SJSA1 (cell line): ENCODE measurements around the gene THSD4. TPM values are rescaled to one million over a fixed set of nuclear protein-coding genes. Genes with fewer than 3 reads are reported as not detected.
"Not testable (repeated sequence)": the region's sequence is repeated elsewhere in the genome, so short reads cannot be mapped to it uniquely, and the experiment has no call there.

Experiments used
- DNase-seq, 2 experiments: peaks; one replicate each; pipeline ENCODE4 v3.0.0-alpha.2; 2015 to 2020; ENCODE audit warnings: low spot score in 2 of 2, low read depth in 1 of 2
- H3K27ac ChIP-seq: fragments of 250-450 bp; sonication (Bioruptor Pico); 2 replicates; pipeline ENCODE4 v1.5.1; 2020; ENCODE audit warnings: mild to moderate bottlenecking, moderate library complexity
- H3K27me3 ChIP-seq: fragments of 250-450 bp; sonication (Bioruptor Pico); replicated peaks from 2 replicates; pipeline ENCODE4 v1.5.1; 2020; ENCODE audit warnings: mild to moderate bottlenecking, moderate library complexity
- H3K36me3 ChIP-seq: fragments of 250-450 bp; sonication (Bioruptor Pico); 2 replicates; pipeline ENCODE4 v1.5.1; 2020; ENCODE audit warnings: mild to moderate bottlenecking
- H3K4me1 ChIP-seq: fragments of 250-450 bp; sonication (Bioruptor Pico); replicated peaks from 2 replicates; pipeline ENCODE4 v1.6.1; 2021; ENCODE audit warnings: mild to moderate bottlenecking
- H3K4me3 ChIP-seq: fragments of 250-450 bp; sonication (Bioruptor Pico); 2 replicates; pipeline ENCODE4 v1.5.1; 2020; ENCODE audit warnings: mild to moderate bottlenecking
- H3K9me3 ChIP-seq: fragments of 250-450 bp; sonication (Bioruptor Pico); replicated peaks from 2 replicates; pipeline ENCODE4 v1.5.1; 2020; ENCODE audit warnings: mild to moderate bottlenecking
- total RNA-seq: library from RNA; depleted of rRNA; stranded (reverse); fragments of >200 nt; shearing (Covaris generic); gene quantifications from 2 replicates; pipeline ENCODE4 v1.2.3, GENCODE V29; 2014

THSD4 gene
- total RNA-seq, 1 experiment from 2014 or later: 14.6 TPM

DNA sequence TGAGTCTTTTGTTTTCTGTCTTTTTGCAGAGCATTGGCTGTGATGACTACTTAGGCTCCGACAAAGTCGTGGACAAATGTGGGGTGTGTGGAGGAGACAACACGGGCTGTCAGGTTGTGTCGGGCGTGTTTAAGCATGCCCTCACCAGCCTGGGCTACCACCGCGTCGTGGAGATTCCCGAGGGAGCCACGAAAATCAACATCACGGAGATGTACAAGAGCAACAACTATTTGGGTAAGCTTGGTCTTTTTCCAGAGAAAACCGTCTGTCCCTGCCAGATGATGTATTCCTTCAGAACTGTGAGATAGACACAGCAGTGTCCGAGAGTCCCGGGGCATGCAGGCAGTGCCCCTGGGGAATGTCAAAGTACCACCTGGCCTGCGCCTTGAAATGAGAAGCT lies 545.2 kb downstream of the THSD4 start:
- no peaks in the 10 kb centered on the region for H3K36me3 ChIP-seq
- H3K9me3 ChIP-seq: no peaks in the 10 kb centered on the region
- no peaks in the 10 kb centered on the region for H3K27me3 ChIP-seq
- H3K4me1 ChIP-seq: peaks cover 17% of the 10 kb centered on the region
- H3K27ac ChIP-seq: no peak overlapping the region
- H3K4me3 ChIP-seq: no peak overlapping the region
- DNase-seq: no peak

DNA sequence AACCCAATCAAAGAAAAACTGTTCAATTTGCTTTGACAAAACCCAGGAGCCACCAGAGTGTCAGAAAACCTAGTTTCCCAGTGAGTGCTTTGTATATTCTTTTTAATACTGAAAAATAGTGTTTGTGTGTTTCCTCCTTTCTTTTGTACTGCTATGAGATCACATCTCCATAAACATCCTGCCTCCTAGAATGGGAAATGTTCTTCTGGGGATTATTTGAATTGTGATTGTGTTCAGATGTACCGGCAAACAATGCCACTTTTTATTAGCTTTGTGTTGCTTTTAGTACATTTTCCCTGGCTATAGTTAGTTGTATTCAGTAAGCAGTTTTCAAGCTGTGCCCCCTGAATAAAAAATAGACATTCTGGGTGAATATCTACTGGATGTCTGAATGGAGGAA lies 547.0 kb downstream of the THSD4 start:
- Histone ChIP-seq H3K36me3 (no peaks in the 10 kb centered on the region), H3K27ac (peak overlapping the region; percentile 25; the same call in 1 of the 2 replicates), H3K4me3 (no peak overlapping the region), H3K9me3 (no peaks in the 10 kb centered on the region), H3K27me3 (no peaks in the 10 kb centered on the region), H3K4me1 (peaks cover 17% of the 10 kb centered on the region)
- peak in 1 of 2 experiments; percentile 46 for DNase-seq

DNA sequence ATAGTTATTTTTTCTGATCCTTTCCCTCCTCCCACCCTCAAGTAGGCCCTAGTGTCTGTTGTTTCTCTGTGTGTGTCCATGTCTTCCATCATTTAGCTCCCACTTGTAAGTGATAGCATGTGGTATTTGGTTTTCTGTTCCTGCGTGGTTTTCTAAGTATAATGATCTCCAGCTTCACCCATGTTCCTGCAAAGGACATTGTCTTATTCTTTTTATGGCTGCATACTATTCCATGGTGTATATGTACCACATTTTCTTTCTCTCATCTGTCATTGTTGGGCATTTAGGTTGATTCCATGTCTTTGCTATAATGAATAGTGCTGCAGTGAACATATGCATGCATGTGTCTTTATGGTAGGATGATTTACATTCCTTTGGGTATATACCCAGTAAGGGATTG lies 549.4 kb downstream of the THSD4 start:
- no peaks in the 10 kb centered on the region for H3K27me3 ChIP-seq
- DNase-seq: no peak
- no peak overlapping the region for H3K4me3 ChIP-seq
- H3K27ac ChIP-seq: no peak overlapping the region
- no peaks in the 10 kb centered on the region for H3K36me3 ChIP-seq
- no peaks in the 10 kb centered on the region for H3K9me3 ChIP-seq
- peaks cover 14% of the 10 kb centered on the region for H3K4me1 ChIP-seq

DNA sequence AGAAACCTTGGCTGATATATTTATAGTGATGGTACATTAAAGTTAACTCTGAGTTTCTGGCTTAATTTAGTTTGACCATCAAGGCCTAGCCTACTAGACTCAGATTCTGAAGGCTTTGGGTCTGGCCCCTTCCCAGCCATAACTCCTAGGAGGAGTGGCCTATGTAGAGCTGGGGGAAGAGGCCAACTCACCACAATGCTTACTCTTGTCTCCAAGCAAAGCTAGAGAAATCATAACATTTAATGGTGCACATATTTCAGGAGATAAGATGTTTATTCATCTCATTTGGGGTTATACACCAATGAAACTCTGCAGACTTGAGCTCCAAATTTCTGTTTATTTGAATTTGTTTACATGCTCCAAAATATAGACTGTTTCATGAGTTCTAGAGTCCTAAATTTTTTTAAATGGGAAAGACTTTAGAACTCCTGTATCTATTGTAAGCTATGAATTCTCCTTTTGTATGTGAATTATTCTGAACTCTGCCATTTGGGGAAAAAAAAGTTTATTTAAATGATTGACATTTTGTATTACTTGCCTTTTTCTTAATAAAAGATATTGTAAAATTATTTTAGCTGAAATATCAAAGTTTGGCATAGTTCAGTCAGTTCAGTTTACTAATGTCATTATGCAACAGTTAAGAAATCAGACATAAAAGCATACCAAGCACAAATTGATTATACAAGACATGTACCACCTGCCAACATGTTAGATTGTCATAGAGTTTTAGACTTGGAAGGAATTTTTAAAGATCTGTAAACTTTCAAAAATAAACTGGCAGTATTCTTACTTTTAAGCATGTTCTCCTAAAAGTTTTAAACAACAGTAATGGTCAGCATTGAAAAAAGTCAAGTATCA lies 551.7 kb downstream of the THSD4 start:
- no peaks in the 10 kb centered on the region for H3K9me3 ChIP-seq
- no peaks in the 10 kb centered on the region for H3K27me3 ChIP-seq
- H3K36me3 ChIP-seq: no peaks in the 10 kb centered on the region
- no peak overlapping the region for H3K27ac ChIP-seq
- no peak for DNase-seq
- no peak overlapping the region for H3K4me3 ChIP-seq
- H3K4me1 ChIP-seq: peaks cover 9% of the 10 kb centered on the region

GRCh38 chr15:71669688-71670087 lies 554.4 kb downstream of the THSD4 start:
- Histone ChIP-seq H3K27ac (no peak overlapping the region), H3K27me3 (no peaks in the 10 kb centered on the region), H3K4me3 (no peak overlapping the region), H3K36me3 (no peaks in the 10 kb centered on the region), H3K9me3 (no peaks in the 10 kb centered on the region), H3K4me1 (no peaks in the 10 kb centered on the region)
- DNase-seq: no peak

DNA sequence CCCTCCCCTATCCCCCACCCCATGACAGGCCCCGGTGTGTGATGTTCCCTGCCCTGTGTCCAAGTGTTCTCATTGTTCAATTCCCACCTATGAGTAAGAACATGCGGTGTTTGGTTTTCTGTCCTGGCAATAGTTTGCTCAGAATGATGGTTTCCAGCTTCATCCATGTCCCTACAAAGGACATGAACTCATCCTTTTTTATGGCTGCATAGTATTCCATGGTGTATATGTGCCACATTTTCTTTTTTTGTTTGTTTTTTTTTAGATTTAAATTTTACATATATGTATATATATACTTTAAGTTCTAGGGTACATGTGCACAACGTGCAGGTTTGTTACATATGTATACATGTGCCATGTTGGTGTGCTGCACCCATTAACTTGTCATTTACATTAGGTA lies 555.0 kb downstream of the THSD4 start:
- not testable (repeated sequence) for H3K4me1 ChIP-seq, H3K27me3 ChIP-seq, H3K36me3 ChIP-seq, H3K4me3 ChIP-seq, DNase-seq, H3K27ac ChIP-seq, H3K9me3 ChIP-seq

DNA sequence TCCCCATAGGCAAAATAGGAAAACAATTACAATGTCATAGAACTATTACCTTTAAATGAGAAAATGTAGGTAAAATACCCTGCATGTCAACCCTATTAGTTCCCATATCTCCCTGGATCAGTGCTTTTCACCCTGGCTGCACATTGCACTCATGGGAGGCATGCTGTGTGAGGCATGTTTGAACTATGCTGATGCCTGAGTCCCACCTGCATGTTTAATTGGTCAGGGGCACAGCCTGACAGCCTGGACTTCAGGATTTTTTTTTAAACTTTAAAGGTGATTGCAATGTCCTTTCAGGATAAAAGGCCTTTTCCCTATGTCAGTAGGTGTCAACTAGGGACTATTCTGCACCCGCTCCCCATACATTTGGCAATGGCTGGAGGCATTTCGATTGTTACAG lies 559.1 kb downstream of the THSD4 start:
- Histone ChIP-seq H3K4me1 (peaks cover 10% of the 10 kb centered on the region), H3K36me3 (no peaks in the 10 kb centered on the region)

GRCh38 chr15:71677352-71677751 lies 562.1 kb downstream of the THSD4 start:
- H3K9me3 ChIP-seq: no peaks in the 10 kb centered on the region
- no peaks in the 10 kb centered on the region for H3K36me3 ChIP-seq
- no peak overlapping the region for H3K27ac ChIP-seq
- DNase-seq: no peak
- H3K4me1 ChIP-seq: peaks cover 19% of the 10 kb centered on the region
- no peak overlapping the region for H3K4me3 ChIP-seq
- no peaks in the 10 kb centered on the region for H3K27me3 ChIP-seq

More for the DNA sequence above, 559.1 kb downstream of the THSD4 start:
- DNase-seq: no peak
- no peaks in the 10 kb centered on the region for H3K27me3 ChIP-seq
- H3K4me3 ChIP-seq: no peak overlapping the region
- no peaks in the 10 kb centered on the region for H3K9me3 ChIP-seq
- no peak overlapping the region for H3K27ac ChIP-seq

DNA sequence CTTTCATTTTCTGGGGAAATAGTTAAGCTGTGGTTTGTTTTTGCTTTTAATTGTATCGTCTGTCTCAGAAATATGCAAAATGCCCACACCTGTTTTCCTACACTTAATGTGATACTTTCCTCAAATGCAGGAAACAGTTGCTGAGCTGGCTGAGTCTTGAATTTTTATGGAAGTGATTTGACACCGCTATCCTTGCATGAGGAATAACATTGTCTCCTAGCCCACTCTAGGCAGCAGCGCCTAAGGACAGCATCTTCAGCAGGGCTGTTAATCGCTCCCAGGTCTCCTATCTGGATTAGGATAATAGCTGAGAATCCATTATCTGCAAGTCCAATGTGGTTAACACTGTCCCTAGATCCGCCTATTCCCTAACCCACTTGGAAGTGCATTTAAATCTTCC lies 562.5 kb downstream of the THSD4 start:
- H3K9me3 ChIP-seq: no peaks in the 10 kb centered on the region
- no peaks in the 10 kb centered on the region for H3K27me3 ChIP-seq
- no peak for DNase-seq
- peaks cover 19% of the 10 kb centered on the region for H3K4me1 ChIP-seq
- H3K36me3 ChIP-seq: no peaks in the 10 kb centered on the region
- no peak overlapping the region for H3K4me3 ChIP-seq
- H3K27ac ChIP-seq: no peak overlapping the region

DNA sequence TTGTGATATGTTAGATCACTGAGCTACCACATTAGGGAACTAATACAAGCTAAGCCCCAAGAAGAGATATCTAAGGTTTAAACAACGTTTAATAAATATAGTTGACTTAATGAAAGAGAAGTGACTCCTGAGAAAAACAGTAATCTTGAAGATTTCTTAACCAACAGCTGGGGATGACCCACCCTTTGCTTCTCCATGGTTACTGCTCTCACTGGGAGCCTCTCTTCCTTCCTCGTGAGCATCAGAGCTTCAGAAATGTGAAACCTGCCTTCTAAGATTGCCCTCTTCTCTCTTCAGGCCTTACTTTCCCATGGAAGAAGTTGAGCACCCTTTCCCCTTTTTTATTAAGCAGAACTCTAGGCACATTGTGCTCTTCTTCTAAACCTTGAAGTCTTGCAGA lies 562.9 kb downstream of the THSD4 start:
- Histone ChIP-seq H3K27me3 (no peaks in the 10 kb centered on the region), H3K36me3 (no peaks in the 10 kb centered on the region), H3K4me3 (no peak overlapping the region), H3K4me1 (peaks cover 22% of the 10 kb centered on the region), H3K9me3 (no peaks in the 10 kb centered on the region), H3K27ac (no peak overlapping the region)
- DNase-seq: no peak

- no peak for DNase-seq
- no peaks in the 10 kb centered on the region for H3K9me3 ChIP-seq
- no peaks in the 10 kb centered on the region for H3K27me3 ChIP-seq
- H3K4me3 ChIP-seq: no peak overlapping the region
- no peak overlapping the region for H3K27ac ChIP-seq
- no peaks in the 10 kb centered on the region for H3K36me3 ChIP-seq
- peaks cover 26% of the 10 kb centered on the region for H3K4me1 ChIP-seq
Measured at GRCh38 chr15:71678605-71679004, 563.3 kb downstream of the THSD4 start.

- no peak for DNase-seq
- H3K4me3 ChIP-seq: no peak overlapping the region
- no peaks in the 10 kb centered on the region for H3K27me3 ChIP-seq
- H3K27ac ChIP-seq: no peak overlapping the region
- no peaks in the 10 kb centered on the region for H3K36me3 ChIP-seq
- no peaks in the 10 kb centered on the region for H3K9me3 ChIP-seq
- H3K4me1 ChIP-seq: peaks cover 33% of the 10 kb centered on the region
Measured at GRCh38 chr15:71679223-71679792, 564.0 kb downstream of the THSD4 start.

DNA sequence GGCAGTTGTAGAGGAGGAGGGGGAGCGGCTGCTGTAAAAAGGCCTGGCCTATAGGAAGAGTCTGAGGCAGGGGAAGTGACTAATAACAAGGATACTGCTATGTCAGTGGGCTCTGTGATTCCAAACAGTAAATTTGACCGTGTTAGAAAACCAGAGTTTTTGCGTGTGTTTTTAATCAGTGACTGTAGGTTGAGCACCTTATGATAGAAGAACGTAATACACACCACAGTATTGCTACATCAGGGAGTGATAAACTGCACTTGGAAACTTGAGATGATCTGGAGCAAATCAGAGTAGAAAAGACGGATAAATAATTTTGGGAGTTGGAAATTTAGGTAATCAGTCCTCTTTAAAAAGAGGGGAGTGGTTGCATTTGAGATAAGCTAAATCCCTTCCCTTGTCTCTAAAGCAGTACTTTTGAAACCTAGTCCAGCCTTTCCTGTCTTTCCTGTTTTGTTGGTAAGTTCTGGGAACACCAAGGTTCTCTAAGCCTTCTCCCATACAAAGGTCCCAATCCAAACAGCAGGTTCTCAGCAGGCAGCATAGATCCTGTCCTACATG lies 564.6 kb downstream of the THSD4 start:
- no peaks in the 10 kb centered on the region for H3K36me3 ChIP-seq
- no peak for DNase-seq
- 0 out of 2 replicates have a peak overlapping the region, but pooled peaks have one; percentile 4 for H3K27ac ChIP-seq
- H3K27me3 ChIP-seq: no peaks in the 10 kb centered on the region
- H3K9me3 ChIP-seq: no peaks in the 10 kb centered on the region
- peaks cover 37% of the 10 kb centered on the region for H3K4me1 ChIP-seq
- H3K4me3 ChIP-seq: no peak overlapping the region

- Histone ChIP-seq H3K27ac (no peak overlapping the region), H3K27me3 (no peaks in the 10 kb centered on the region), H3K9me3 (no peaks in the 10 kb centered on the region), H3K4me1 (peaks cover 32% of the 10 kb centered on the region), H3K4me3 (no peak overlapping the region), H3K36me3 (no peaks in the 10 kb centered on the region)
- no peak for DNase-seq
Measured at GRCh38 chr15:71682001-71682400, 566.7 kb downstream of the THSD4 start.
